Activated CD4-positive, alpha-beta T cell treated with anti-CD3 and anti-CD28 coated beads for 1 hour (primary cell): Measurements from ENCODE around the gene FBXO38.

ENCODE experiments used
- DNase-seq: peaks from one replicate; pipeline ENCODE4 v3.0.0-alpha.2; 2020

FBXO38 gene

GRCh38 chr5:148387325-148387724 is 3.6 kb downstream of the FBXO38 start:
- DNase-seq = no peak

GRCh38 chr5:148388696-148389095 is 4.9 kb downstream of the FBXO38 start:
- DNase-seq = no peak

GRCh38 chr5:148390914-148391313 is 7.2 kb downstream of the FBXO38 start:
- no peak for DNase-seq

GRCh38 chr5:148391422-148391821 is 7.7 kb downstream of the FBXO38 start:
- DNase-seq = no peak

GRCh38 chr5:148393390-148393741 is 9.6 kb downstream of the FBXO38 start:
- DNase-seq = no peak

GRCh38 chr5:148394587-148395019 is 10.8 kb downstream of the FBXO38 start:
- no peak for DNase-seq

GRCh38 chr5:148395031-148395430 is 11.3 kb downstream of the FBXO38 start:
- no peak for DNase-seq

- DNase-seq = no peak
These were observed 14.3 kb downstream of the FBXO38 start for GRCh38 chr5:148397968-148398595.

GRCh38 chr5:148398698-148399121 is 15.0 kb downstream of the FBXO38 start:
- DNase-seq = no peak

GRCh38 chr5:148401604-148402003 is 17.8 kb downstream of the FBXO38 start:
- DNase-seq = no peak

GRCh38 chr5:148403344-148403743 is 19.6 kb downstream of the FBXO38 start:
- no peak for DNase-seq

- no peak for DNase-seq
These were observed 22.6 kb downstream of the FBXO38 start for GRCh38 chr5:148406406-148406805.

- DNase-seq = no peak
These were observed 24.3 kb downstream of the FBXO38 start for GRCh38 chr5:148408092-148408491.

- DNase-seq = no peak
These were observed 28.4 kb downstream of the FBXO38 start for GRCh38 chr5:148412124-148412523.

- DNase-seq = no peak
These were observed 31.1 kb downstream of the FBXO38 start for GRCh38 chr5:148414833-148415232.

GRCh38 chr5:148416416-148416815 is 32.7 kb downstream of the FBXO38 start:
- no peak for DNase-seq

GRCh38 chr5:148416921-148417320 is 33.2 kb downstream of the FBXO38 start:
- no peak for DNase-seq

- no peak for DNase-seq
These were observed 34.8 kb downstream of the FBXO38 start for GRCh38 chr5:148418511-148418910.

GRCh38 chr5:148421661-148422060 is 37.9 kb downstream of the FBXO38 start:
- no peak for DNase-seq

- no peak for DNase-seq
These were observed 42.0 kb downstream of the FBXO38 start for GRCh38 chr5:148425808-148426207.

GRCh38 chr5:148426514-148426913 is 42.8 kb downstream of the FBXO38 start:
- no peak for DNase-seq

GRCh38 chr5:148427370-148428042 is 43.7 kb downstream of the FBXO38 start:
- no peak for DNase-seq

- DNase-seq = no peak
These were observed 45.1 kb downstream of the FBXO38 start for GRCh38 chr5:148428848-148429247.

- no peak for DNase-seq
These were observed 50.1 kb downstream of the FBXO38 start for GRCh38 chr5:148433826-148434225.

GRCh38 chr5:148436029-148436428 is 52.3 kb downstream of the FBXO38 start:
- DNase-seq = no peak
